Measurements from ENCODE around the gene OTP. TPM values are rescaled to one million over a fixed set of nuclear protein-coding genes. Genes with fewer than 3 reads are reported as not detected.

The OTP gene
- total and polyA plus RNA-seq, 10 of the 15 experiments (the other 5 are each of a cell fraction or from before 2014, with no cell fraction given) = 0.31 to 8.8 (median 2.4) TPM

GRCh38 chr5:77643654-77644370 is 5.3 kb upstream of the OTP start:
- SMC1A ChIA-PET (ENCODE audit: uncharacterized antibody, unreplicated experiment) = interaction anchor here (0.6 kb wide), 1 partner anchor 35 kb away, joined by 3 read pairs; no protein-coding TSS in a partner anchor
- Histone ChIP-seq H3K9me3 (replicated peaks; ENCODE audit: control insufficient read depth, insufficient read depth, low read length) (peaks cover 3% of the 10 kb centered on the region; the same call in 2 of the 3 replicates), H3K79me2 (ENCODE audit: control insufficient read depth, insufficient read depth, low read length) (no peaks in the 10 kb centered on the region), H3K9ac (ENCODE audit: control insufficient read depth, insufficient read depth, low read length) (no peak overlapping the region), H3K27me3 (replicated peaks in 1 of 2; ENCODE audit: control insufficient read depth in 2 of 2, insufficient read depth in 2 of 2, low read length in 1 of 2) (peaks cover 3 to 32% of the 10 kb centered on the region in 2 experiments), H3K36me3 (ENCODE audit: control insufficient read depth in 2 of 2, insufficient read depth in 2 of 2, low read length in 1 of 2) (no peaks in the 10 kb centered on the region), H4K20me1 (ENCODE audit: control insufficient read depth, insufficient read depth) (no peaks in the 10 kb centered on the region), H3K4me2 (ENCODE audit: control insufficient read depth, insufficient read depth) (no peak overlapping the region), H2AFZ (ENCODE audit: control insufficient read depth, low read depth, low read length) (no peak overlapping the region), H3K27ac (ENCODE audit: control insufficient read depth, insufficient read depth) (no peak overlapping the region), H3K4me3 (no peak overlapping the region), H3K4me1 (ENCODE audit: control insufficient read depth, insufficient read depth, low read length) (no peaks in the 10 kb centered on the region)
- DNase-seq (ENCODE audit: low read depth, low spot score) (no peak), ATAC-seq (no peak), FAIRE-seq (no peak)
- CTCF ChIA-PET = interaction anchor here (0.7 to 0.8 kb wide), 2 partner anchors 36 to 357 kb away, joined by 3 read pairs; no protein-coding TSS in a partner anchor
- POLR2A ChIA-PET = no interaction called here
- TF ChIP-seq ZNF384 (IDR thresholded peaks at IDR 0.05; ENCODE audit: borderline replicate concordance, low read depth, low read length) (peak; percentile 50; the same call in 1 of the 2 replicates), EZH2 (IDR thresholded peaks at IDR 0.05; ENCODE audit: borderline replicate concordance, control insufficient read depth, low read depth, low read length) (peak; percentile 74; the same call in 1 of the 2 replicates), KLF5 (IDR thresholded peaks at IDR 0.05; ENCODE audit: partially characterized antibody) (no peak), MYB (IDR thresholded peaks at IDR 0.05; ENCODE audit: borderline replicate concordance, low read depth, low read length) (no peak), EED (IDR thresholded peaks at IDR 0.05; ENCODE audit: low read depth) (no peak)
- intact Hi-C loops (cut with micrococcal nuclease; ENCODE audit: unreplicated experiment) (loop anchor here (10.0 kb wide), 1 partner anchor 331 kb away; no protein-coding TSS in a partner anchor), in situ Hi-C loops (cut with MboI) (no loop called here)
- WGBS (ENCODE audit: insufficient coverage, insufficient replicate concordance, low lambda C conversion rate, missing lambda C conversion rate) = 23% methylated on average over 26 of the region's 28 CpGs
- BruUV-seq (replicated peaks) = no TSS peak
- RAD21 ChIA-PET (ENCODE audit: unreplicated experiment) = no interaction called here
